CD4-positive, alpha-beta T cell treated with Interleukin-6 at 100 ng/mL for 8 hours (primary cell): ENCODE results near the gene IQSEC2.
A peak's percentile ranks its signal among the peaks of the same experiment; 100 is the strongest.

ENCODE experiments used
- DNase-seq: peaks from one replicate; pipeline ENCODE4 v3.0.0-alpha.2; 2020; ENCODE audit warnings: mixed read lengths, low spot score

Gene IQSEC2

DNA sequence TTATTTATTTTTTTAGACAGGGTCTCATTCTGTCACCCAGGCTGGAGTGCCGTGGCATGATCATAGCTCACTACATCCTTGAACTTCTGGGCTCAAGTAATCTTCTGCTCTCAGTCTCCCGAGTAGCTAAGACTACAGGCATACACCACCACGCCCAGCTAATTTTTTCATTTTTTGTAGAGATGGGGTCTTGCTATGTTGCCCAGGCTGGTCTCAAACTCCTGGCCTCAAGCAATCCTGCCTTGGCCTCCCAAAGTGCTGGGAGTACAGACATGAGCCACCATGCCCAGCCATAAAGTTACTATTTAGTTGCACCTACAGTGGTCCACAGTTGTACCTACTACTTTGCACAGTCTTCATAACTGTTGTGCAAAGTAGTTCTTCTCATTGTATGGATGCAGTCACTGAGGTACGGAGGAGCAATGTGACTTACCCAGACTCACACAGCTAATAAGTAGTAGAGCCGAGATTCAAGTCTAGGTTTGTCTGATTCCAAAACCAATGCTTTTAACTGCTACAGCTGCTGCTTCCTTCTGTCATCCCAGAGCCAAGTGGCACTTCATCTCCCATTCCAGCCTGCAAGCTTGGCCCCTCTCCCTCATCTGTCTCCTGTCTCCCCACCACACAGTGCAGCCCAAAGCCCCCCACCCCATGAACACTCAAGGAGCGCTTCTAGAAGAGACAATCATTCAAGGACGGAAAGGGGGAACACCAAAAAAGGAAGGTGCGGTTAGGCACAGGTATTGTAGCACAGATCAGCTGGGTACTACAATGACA, 24.0 kb upstream of the IQSEC2 start:
- DNase-seq = no peak

GRCh38 chrX:53303195-53303594, 21.8 kb upstream of the IQSEC2 start:
- DNase-seq = no peak

DNA sequence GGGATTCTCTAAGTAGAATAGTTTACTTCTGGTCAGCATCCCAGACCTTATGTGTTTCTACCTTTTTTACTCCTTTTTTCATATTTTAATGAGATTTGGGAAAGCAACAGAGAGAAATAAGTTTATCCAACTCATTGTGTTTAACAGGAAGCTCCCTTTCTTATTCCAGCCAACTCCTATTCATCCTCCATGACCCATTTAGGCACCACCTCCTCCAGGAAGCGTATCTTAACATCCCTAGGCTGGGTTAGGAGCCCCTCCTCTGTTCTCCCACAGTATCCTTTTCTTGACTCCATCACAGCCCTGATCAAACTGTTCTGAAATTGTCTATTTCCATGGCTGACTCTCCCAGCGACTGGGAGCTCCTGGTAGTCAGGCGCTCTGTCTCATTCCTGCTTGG, 18.8 kb upstream of the IQSEC2 start:
- no peak for DNase-seq

GRCh38 chrX:53294024-53294648, 12.8 kb upstream of the IQSEC2 start:
- no peak for DNase-seq

GRCh38 chrX:53291596-53291995, 10.2 kb upstream of the IQSEC2 start:
- no peak for DNase-seq

DNA sequence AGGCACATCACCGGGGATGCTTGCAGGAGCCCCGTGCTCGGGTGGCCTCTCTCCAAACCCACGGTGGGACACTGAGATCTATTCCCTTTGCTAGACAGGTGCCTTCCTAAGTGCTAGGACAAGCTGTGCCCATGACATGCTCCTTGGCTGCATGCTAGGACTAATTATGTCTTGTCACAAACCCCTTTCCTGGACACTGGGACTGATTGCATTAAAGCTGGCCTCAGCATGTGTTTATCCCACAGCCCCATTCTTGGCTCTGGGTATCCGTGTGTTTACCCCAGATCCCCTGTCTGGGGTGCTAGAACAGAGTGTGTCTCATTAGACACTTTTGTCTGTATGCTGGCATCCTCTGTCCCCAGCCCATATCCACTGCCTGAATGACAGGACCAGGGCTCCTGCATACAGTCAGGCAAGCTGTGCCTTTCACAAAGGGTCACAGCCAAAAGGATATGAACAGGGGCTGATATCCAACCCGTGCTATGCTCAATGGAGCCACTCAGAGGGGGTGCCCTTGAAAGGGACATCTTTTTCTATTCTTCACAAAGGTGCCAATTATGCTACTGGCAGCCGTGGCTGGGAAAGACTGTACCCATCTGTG, 9.2 kb upstream of the IQSEC2 start:
- DNase-seq = no peak

DNA sequence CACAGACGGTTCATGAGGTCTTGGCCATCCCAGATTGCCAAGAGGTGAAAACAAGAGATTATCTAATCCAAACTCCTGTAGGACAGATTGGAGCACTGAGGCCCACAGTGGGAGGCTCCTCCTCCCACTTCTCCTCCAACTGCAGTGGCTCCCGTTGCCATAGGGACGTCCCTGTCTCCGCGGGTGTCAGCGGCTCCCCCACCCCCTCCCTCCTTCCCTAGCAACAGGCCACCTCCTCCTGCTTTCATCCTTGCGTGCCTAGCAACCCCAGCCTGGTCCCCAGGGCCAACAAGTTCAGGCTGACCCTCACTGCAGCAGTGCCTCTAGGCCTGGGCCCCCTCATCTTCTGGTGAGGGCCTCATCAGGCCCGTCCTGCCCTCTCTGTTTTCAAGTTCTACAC, 6.8 kb upstream of the IQSEC2 start:
- peak; percentile 24 for DNase-seq

- DNase-seq = peak; percentile 47
Measured at GRCh38 chrX:53287493-53288138, 6.2 kb upstream of the IQSEC2 start.

DNA sequence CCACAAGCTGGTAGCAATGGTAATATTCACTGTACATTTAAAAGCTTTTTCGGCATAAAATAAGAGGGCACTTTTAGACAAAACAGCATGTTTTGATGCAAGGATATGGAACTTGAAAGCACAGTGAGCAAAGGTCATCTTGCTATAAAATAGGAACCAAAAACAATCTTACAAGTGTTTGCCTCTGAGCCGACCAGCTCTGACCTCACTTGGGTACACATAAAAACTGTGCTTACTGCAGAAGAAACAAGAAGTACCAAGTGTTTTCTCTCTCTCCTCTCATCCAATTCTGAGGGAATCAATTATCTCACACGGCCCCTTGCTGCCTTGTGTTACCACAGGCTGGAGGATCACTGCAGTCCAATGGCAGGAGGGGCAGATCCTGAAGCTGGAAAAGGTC, 4.8 kb upstream of the IQSEC2 start:
- no peak for DNase-seq

GRCh38 chrX:53285591-53285990, 4.2 kb upstream of the IQSEC2 start:
- DNase-seq = no peak

DNA sequence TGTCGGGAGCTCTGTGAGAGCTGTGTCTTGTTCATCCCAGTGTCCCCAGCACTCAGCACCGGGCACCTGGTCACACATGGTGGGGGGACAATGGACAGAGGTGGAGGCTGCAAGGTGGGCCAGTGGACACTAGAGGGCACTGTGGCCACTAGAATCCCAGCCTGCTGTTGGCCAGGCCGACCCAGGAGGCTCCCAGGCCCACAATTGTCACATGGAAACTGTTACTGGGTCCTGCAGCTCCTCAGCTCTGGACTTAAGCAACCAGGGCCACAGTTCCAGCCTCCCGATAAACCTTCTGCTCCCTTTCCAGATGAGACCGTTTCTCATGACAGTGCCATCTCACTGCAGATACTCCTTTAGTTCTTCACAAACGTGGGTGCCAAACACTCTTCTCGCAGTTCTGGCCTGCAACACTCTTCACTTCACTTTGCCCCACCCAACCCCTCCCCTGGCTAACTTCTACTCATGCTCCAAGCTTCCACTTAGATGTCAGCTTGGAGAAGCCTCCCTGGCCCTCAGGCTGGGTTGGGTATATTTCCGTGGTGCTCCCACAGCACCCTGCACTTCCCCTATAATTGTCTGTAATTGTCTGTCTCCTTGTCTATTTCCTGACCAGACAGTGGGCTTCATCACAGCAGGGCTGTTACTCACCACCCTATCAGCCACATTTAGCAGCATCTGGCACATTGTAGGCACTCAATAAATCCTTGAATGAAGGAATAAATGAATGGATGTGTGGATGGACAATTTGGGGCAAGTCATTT, 3.5 kb upstream of the IQSEC2 start:
- peak; percentile 51 for DNase-seq

DNA sequence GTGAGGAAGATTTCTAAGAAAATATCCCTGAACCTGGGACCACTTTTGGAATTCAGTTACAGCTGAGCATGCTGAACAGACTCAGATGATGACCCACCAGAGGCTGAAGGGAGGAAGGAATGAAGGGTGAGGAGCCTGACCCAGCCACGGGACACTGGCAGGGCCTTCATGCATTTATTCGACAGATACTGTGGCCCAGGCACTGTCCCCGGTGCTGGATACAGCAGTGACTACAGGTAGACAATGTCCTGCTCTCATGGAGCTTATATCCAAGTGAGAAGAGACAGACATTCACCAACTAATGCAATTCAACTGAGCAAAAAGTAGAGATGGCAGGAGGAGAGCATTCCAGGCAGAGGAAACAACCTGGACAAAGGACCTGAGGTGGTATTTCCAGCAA, 2.2 kb upstream of the IQSEC2 start:
- DNase-seq = no peak

DNA sequence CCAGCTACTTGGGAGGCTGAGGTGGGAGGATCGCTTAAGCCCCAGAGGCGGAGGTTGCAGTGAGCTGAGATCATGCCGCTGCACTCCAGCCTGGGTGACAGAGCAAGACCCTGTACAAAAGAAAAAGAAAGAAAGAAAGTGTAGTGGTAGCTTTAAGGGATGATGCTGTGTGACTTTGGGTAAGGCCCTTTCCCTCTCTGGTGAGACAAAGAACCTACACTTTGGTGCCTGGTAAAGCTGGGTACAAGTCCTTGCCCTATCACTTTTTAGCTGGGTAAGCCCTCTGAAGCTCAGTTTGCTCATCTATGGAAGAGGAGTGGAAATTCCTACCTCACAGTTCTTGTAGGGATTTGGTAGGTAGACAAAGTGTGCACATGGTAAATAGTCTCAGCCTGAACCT, 1.7 kb upstream of the IQSEC2 start:
- no peak for DNase-seq

DNA sequence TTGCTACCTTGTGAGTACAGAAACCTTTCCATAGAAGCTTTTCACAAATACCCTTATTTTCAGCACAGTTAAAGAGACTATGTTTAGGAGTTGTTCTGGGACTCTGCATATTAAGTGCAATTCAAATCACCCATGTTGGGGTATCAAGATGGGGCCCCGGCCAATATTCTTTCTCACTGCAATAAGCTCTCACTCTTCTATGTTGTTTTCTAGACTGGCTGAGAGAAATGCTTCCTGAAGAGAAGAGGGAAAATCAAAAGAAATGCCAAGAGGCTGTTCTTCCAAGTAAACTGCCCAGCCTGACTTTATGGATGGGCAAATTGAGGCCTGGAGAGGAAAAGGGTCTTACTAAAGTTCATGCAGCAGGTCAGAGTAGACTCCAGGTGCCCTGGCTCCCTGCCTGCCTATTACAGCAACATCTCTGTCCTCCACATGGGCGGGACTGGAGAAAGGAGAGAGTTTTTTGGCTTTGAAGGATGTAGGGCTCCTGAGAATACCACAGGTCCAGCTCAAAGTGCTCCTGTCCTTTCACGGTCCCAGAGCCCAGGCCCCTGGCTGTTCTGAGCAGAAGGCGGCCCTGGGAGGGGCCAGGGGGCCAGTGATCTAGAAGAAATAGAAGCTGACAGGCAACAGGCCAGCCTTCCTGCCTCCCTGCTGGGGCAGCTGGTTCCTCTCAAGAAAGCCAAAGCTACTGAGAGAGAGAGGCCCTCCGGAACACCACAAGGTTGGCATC, 745 bp upstream of the IQSEC2 start:
- no peak for DNase-seq

- DNase-seq = no peak
Measured at GRCh38 chrX:53280331-53281320, 758 bp downstream of the IQSEC2 start.

DNA sequence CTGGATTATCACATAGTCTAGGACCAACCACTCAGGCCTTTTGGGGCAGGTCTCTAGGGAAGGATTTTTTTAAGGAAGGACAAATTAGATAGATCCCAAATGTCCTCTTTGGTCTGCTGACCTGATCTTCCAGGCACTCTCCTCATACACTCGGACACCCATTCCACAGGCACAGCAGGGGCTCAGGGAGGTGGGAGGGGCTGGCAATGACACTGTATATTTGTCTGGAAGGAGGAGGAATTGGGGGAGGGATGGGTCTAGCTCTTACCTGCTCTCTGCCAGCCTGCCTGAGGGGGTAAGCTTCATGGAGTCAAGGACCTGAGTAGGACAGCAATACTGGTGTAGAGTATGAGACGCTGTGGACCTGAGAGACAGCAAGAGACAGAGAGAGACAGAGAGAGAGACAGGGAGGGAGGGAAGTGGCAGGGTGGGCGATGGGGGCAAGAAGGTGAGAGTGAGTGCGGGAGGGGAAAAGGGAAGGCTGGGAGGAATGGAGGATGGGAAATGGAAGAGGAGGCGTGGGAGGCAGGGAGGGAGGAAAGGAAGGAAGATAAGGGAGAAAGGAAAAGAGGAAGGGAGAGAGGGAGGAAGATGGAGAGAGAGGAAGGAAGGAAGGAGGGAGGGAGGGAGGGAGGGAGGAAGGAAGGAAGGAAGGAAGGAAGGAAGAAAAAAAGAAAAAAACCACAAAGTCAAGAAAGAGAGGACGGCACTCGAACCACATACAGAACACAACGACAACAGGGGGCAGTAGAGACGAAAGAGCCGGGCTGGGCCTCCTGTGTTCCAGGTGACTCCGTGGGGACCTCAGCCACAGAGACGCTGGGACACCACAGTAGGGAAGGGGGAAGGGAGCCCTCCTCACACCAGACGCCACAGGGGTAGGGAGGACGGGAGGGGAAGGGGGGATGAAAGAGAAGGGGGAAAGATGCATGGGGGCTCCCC, 1.8 kb downstream of the IQSEC2 start:
- DNase-seq = no peak

- DNase-seq = no peak
Measured at GRCh38 chrX:53272808-53273337, 8.5 kb downstream of the IQSEC2 start.

GRCh38 chrX:53269536-53270107, 11.8 kb downstream of the IQSEC2 start:
- no peak for DNase-seq
